Osteoblast (primary cell): ENCODE data around the gene FILIP1L. TPM values are rescaled to one million over a fixed set of nuclear protein-coding genes. Genes with fewer than 3 reads are reported as not detected.

ENCODE experiments used
- DNase-seq: peaks from one replicate; pipeline ENCODE4 v3.0.0; 2011; ENCODE audit warnings: low spot score, mixed read lengths; ENCODE audit not compliant: insufficient read length; ENCODE audit errors: missing footprints
- H2AFZ ChIP-seq: 2 replicates; pipeline ENCODE4 v1.6.0; 2011; ENCODE audit warnings: mild to moderate bottlenecking, low read length
- H3K27ac ChIP-seq: 2 replicates; pipeline ENCODE4 v1.5.1; 2011; ENCODE audit warnings: mild to moderate bottlenecking, low read depth, low read length, moderate library complexity
- H3K27me3 ChIP-seq: 2 replicates; pipeline ENCODE4 v1.6.0; 2012; ENCODE audit warnings: mild to moderate bottlenecking, control low read depth, inconsistent platforms, low read length, moderate library complexity; ENCODE audit not compliant: insufficient read depth
- H3K36me3 ChIP-seq: 2 replicates; pipeline ENCODE4 v1.5.1; 2011; ENCODE audit warnings: mild to moderate bottlenecking, low read length, control low read depth, moderate library complexity; ENCODE audit not compliant: insufficient read depth
- H3K4me1 ChIP-seq: 2 replicates; pipeline ENCODE4 v1.5.1; 2011; ENCODE audit warnings: mild to moderate bottlenecking, low read length, control low read depth, moderate library complexity; ENCODE audit not compliant: insufficient read depth
- H3K4me2 ChIP-seq: 2 replicates; pipeline ENCODE4 v1.6.0; 2011; ENCODE audit warnings: mild to moderate bottlenecking, low read length; ENCODE audit not compliant: insufficient read depth
- H3K4me3 ChIP-seq: fragments of 200-600 bp; sonication (generic); 3 replicates; pipeline ENCODE4 v1.5.1; 2012; ENCODE audit warnings: mild to moderate bottlenecking, low read length, inconsistent platforms; ENCODE audit not compliant: insufficient read depth
- H3K79me2 ChIP-seq: 2 replicates; pipeline ENCODE4 v1.6.0; 2012; ENCODE audit warnings: mild to moderate bottlenecking, low read length, control low read depth, inconsistent platforms; ENCODE audit not compliant: insufficient read depth
- H3K9me3 ChIP-seq: 2 replicates; pipeline ENCODE4 v1.5.1; 2011; ENCODE audit warnings: low read depth, low read length, control low read depth
- H4K20me1 ChIP-seq: 2 replicates; pipeline ENCODE4 v1.6.0; 2012; ENCODE audit warnings: mild to moderate bottlenecking, low read length, control low read depth; ENCODE audit not compliant: insufficient read depth
- CTCF ChIP-seq: IDR thresholded peaks from 2 replicates; pipeline ENCODE4 v1.5.1; 2011; ENCODE audit warnings: mild to moderate bottlenecking, low read depth, low read length, moderate library complexity; ENCODE audit errors: extremely low read depth
- total RNA-seq: library from RNA; depleted of rRNA; stranded (reverse); fragments of >200 nt; gene quantifications from 2 replicates; pipeline ENCODE4 v1.2.3, GENCODE V29; 2012

The FILIP1L gene
- total RNA-seq, 1 donor = 5.8 TPM

- Histone ChIP-seq H3K4me2 (peak overlapping the region; percentile 66), H3K27ac (peak overlapping the region; percentile 59), H3K4me3 (peak overlapping the region; percentile 14)
Measured at GRCh38 chr3:100047455-100048141, 66.7 kb downstream of the FILIP1L start.

GRCh38 chr3:100046986-100047385, 67.3 kb downstream of the FILIP1L start:
- H3K79me2 ChIP-seq = no peaks in the 10 kb centered on the region
- H3K36me3 ChIP-seq = no peaks in the 10 kb centered on the region
- no peaks in the 10 kb centered on the region for H3K9me3 ChIP-seq
- no peak for TF ChIP-seq CTCF
- no peak overlapping the region for H3K4me3 ChIP-seq
- H3K27ac ChIP-seq = peak overlapping the region; percentile 56
- no peak overlapping the region for H2AFZ ChIP-seq
- no peaks in the 10 kb centered on the region for H4K20me1 ChIP-seq
- H3K27me3 ChIP-seq = no peaks in the 10 kb centered on the region
- peak overlapping the region; percentile 66 for H3K4me2 ChIP-seq
- no peak for DNase-seq
- peaks cover 50% of the 10 kb centered on the region for H3K4me1 ChIP-seq

More at GRCh38 chr3:100047455-100048141, 66.7 kb downstream of the FILIP1L start:
- Histone ChIP-seq H3K4me1 (peaks cover 44% of the 10 kb centered on the region), H2AFZ (peak overlapping the region; percentile 30), H4K20me1 (no peaks in the 10 kb centered on the region), H3K79me2 (no peaks in the 10 kb centered on the region), H3K27me3 (no peaks in the 10 kb centered on the region), H3K9me3 (no peaks in the 10 kb centered on the region), H3K36me3 (no peaks in the 10 kb centered on the region)
- peak; percentile 46 for DNase-seq
- no peak for TF ChIP-seq CTCF

DNA sequence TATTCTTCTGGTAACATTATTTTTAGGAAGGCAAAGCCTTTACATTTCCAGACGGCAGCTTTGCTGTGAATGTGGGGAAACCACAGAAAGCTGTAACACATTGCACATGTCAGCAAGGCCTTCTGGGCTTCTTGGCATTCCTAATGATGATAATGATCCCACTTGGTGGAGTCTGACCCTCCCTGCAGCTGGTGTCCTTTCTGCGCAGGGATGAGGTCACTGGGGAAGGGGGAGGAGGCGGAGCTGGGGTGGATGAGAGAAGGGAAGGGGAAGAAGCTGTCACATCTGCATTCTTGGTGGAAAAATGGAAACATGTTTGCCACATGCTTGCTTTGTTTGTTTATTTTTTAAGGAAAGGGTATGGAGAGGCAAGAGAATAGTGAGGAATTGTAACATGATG, 68.6 kb downstream of the FILIP1L start:
- H3K4me3 ChIP-seq = no peak overlapping the region
- peak overlapping the region; percentile 21 for H2AFZ ChIP-seq
- peak overlapping the region; percentile 45 for H3K27ac ChIP-seq
- H3K27me3 ChIP-seq = no peaks in the 10 kb centered on the region
- H3K36me3 ChIP-seq = no peaks in the 10 kb centered on the region
- no peaks in the 10 kb centered on the region for H3K79me2 ChIP-seq
- H4K20me1 ChIP-seq = no peaks in the 10 kb centered on the region
- DNase-seq = peak; percentile 77
- TF ChIP-seq CTCF = no peak
- H3K4me1 ChIP-seq = peaks cover 62% of the 10 kb centered on the region
- H3K4me2 ChIP-seq = no peak overlapping the region
- H3K9me3 ChIP-seq = no peaks in the 10 kb centered on the region

DNA sequence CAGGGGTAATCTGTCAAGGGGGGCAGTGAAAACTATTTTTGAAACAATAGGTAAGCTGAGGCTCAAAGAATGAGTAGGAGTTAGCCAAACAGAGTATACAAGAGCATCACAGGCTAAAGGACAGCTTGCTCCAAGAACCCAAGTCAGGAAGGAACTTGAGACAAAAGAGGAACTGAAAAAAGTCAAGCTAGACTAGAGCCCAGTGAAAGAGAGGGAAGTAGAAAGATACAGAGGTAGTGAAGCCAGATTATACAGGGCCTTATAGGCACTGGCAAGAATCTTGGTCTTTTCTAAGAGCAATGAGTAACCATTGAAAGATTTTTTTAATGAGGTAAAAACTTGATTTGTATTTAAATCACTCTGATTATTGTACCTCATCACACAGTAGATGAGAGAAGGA, 69.9 kb downstream of the FILIP1L start:
- H3K27ac ChIP-seq = no peak overlapping the region
- peaks cover 71% of the 10 kb centered on the region for H3K4me1 ChIP-seq
- no peak for TF ChIP-seq CTCF
- H3K79me2 ChIP-seq = no peaks in the 10 kb centered on the region
- no peaks in the 10 kb centered on the region for H4K20me1 ChIP-seq
- H2AFZ ChIP-seq = no peak overlapping the region
- H3K4me3 ChIP-seq = no peak overlapping the region
- no peak overlapping the region for H3K4me2 ChIP-seq
- H3K27me3 ChIP-seq = no peaks in the 10 kb centered on the region
- no peak for DNase-seq
- no peaks in the 10 kb centered on the region for H3K36me3 ChIP-seq
- H3K9me3 ChIP-seq = no peaks in the 10 kb centered on the region
